ENCODE results near the gene SMG5.

Gene SMG5

GRCh38 chr1:156281693-156282478 lies 739 bp downstream of the SMG5 start:
- H3K27me3 ChIP-seq (ENCODE audit: insufficient read depth, low read length): no peaks in the 10 kb centered on the region
- H3K36me3 ChIP-seq (ENCODE audit: insufficient read depth, low read length): peaks cover 39% of the 10 kb centered on the region
- H3K9me3 ChIP-seq (ENCODE audit: insufficient read depth, low read depth, low read length): no peaks in the 10 kb centered on the region
- peak overlapping the region; percentile 98 for H3K9ac ChIP-seq (ENCODE audit: low read depth, low read length)
- whole genome bisulfite sequencing: 11% methylated on average over 22 of the region's 22 CpGs
- peaks cover 18% of the 10 kb centered on the region; the same call in 1 of the 2 replicates for H3K4me1 ChIP-seq (ENCODE audit: insufficient read depth, low read length)
- peak overlapping the region; percentile 98 for H3K27ac ChIP-seq (ENCODE audit: low read depth, low read length)
- peak overlapping the region; percentile 84 for H3K4me3 ChIP-seq (ENCODE audit: low read length)

GRCh38 chr1:156281281-156281680 lies 1.3 kb downstream of the SMG5 start:
- H3K4me1 ChIP-seq (ENCODE audit: insufficient read depth, low read length): peaks cover 18% of the 10 kb centered on the region; the same call in 1 of the 2 replicates
- no peaks in the 10 kb centered on the region for H3K9me3 ChIP-seq (ENCODE audit: insufficient read depth, low read depth, low read length)
- peaks cover 45% of the 10 kb centered on the region for H3K36me3 ChIP-seq (ENCODE audit: insufficient read depth, low read length)
- peak overlapping the region; percentile 98 for H3K9ac ChIP-seq (ENCODE audit: low read depth, low read length)
- H3K4me3 ChIP-seq (ENCODE audit: low read length): peak overlapping the region; percentile 84
- H3K27me3 ChIP-seq (ENCODE audit: insufficient read depth, low read length): no peaks in the 10 kb centered on the region
- H3K27ac ChIP-seq (ENCODE audit: low read depth, low read length): no peak overlapping the region
- WGBS: 66% methylated on average over 8 of the region's 8 CpGs

GRCh38 chr1:156279837-156280236 lies 2.8 kb downstream of the SMG5 start:
- Histone ChIP-seq H3K27me3 (ENCODE audit: insufficient read depth, low read length) (no peaks in the 10 kb centered on the region), H3K27ac (ENCODE audit: low read depth, low read length) (no peak overlapping the region), H3K4me1 (ENCODE audit: insufficient read depth, low read length) (peaks cover 18% of the 10 kb centered on the region; the same call in 1 of the 2 replicates), H3K9me3 (ENCODE audit: insufficient read depth, low read depth, low read length) (no peaks in the 10 kb centered on the region), H3K4me3 (ENCODE audit: low read length) (no peak overlapping the region), H3K9ac (ENCODE audit: low read depth, low read length) (no peak overlapping the region), H3K36me3 (ENCODE audit: insufficient read depth, low read length) (peaks cover 59% of the 10 kb centered on the region)
- WGBS: 92% methylated on average over 1 of the region's 3 CpGs

GRCh38 chr1:156276966-156277381 lies 5.7 kb downstream of the SMG5 start:
- Histone ChIP-seq H3K9ac (ENCODE audit: low read depth, low read length) (no peak overlapping the region), H3K27me3 (ENCODE audit: insufficient read depth, low read length) (no peaks in the 10 kb centered on the region), H3K4me1 (ENCODE audit: insufficient read depth, low read length) (peaks cover 8% of the 10 kb centered on the region; the same call in 1 of the 2 replicates), H3K27ac (ENCODE audit: low read depth, low read length) (no peak overlapping the region), H3K4me3 (ENCODE audit: low read length) (no peak overlapping the region), H3K9me3 (ENCODE audit: insufficient read depth, low read depth, low read length) (no peaks in the 10 kb centered on the region), H3K36me3 (ENCODE audit: insufficient read depth, low read length) (peaks cover 87% of the 10 kb centered on the region)
- WGBS: 97% methylated on average over 6 of the region's 6 CpGs

GRCh38 chr1:156276532-156276931 lies 6.1 kb downstream of the SMG5 start:
- no peak overlapping the region for H3K9ac ChIP-seq (ENCODE audit: low read depth, low read length)
- H3K4me1 ChIP-seq (ENCODE audit: insufficient read depth, low read length): peaks cover 7% of the 10 kb centered on the region; the same call in 1 of the 2 replicates
- H3K4me3 ChIP-seq (ENCODE audit: low read length): no peak overlapping the region
- no peaks in the 10 kb centered on the region for H3K9me3 ChIP-seq (ENCODE audit: insufficient read depth, low read depth, low read length)
- H3K27me3 ChIP-seq (ENCODE audit: insufficient read depth, low read length): no peaks in the 10 kb centered on the region
- peaks cover 92% of the 10 kb centered on the region for H3K36me3 ChIP-seq (ENCODE audit: insufficient read depth, low read length)
- no peak overlapping the region for H3K27ac ChIP-seq (ENCODE audit: low read depth, low read length)

- 95% methylated on average over 3 of the region's 3 CpGs for WGBS
- Histone ChIP-seq H3K9me3 (ENCODE audit: insufficient read depth, low read depth, low read length) (no peaks in the 10 kb centered on the region), H3K36me3 (ENCODE audit: insufficient read depth, low read length) (peaks cover 97% of the 10 kb centered on the region), H3K9ac (ENCODE audit: low read depth, low read length) (no peak overlapping the region), H3K27me3 (ENCODE audit: insufficient read depth, low read length) (no peaks in the 10 kb centered on the region), H3K27ac (ENCODE audit: low read depth, low read length) (no peak overlapping the region), H3K4me3 (ENCODE audit: low read length) (no peak overlapping the region), H3K4me1 (ENCODE audit: insufficient read depth, low read length) (no peaks in the 10 kb centered on the region)
These were observed 12.3 kb downstream of the SMG5 start for GRCh38 chr1:156270314-156270713.

- Histone ChIP-seq H3K9me3 (ENCODE audit: insufficient read depth, low read depth, low read length) (no peaks in the 10 kb centered on the region), H3K27ac (ENCODE audit: low read depth, low read length) (no peak overlapping the region), H3K27me3 (ENCODE audit: insufficient read depth, low read length) (no peaks in the 10 kb centered on the region), H3K4me1 (ENCODE audit: insufficient read depth, low read length) (no peaks in the 10 kb centered on the region), H3K9ac (ENCODE audit: low read depth, low read length) (no peak overlapping the region), H3K36me3 (ENCODE audit: insufficient read depth, low read length) (peaks cover 95% of the 10 kb centered on the region), H3K4me3 (ENCODE audit: low read length) (no peak overlapping the region)
- 97% methylated on average over 4 of the region's 4 CpGs for WGBS
These were observed 14.3 kb downstream of the SMG5 start for GRCh38 chr1:156268336-156268735.

- no peak overlapping the region for H3K9ac ChIP-seq (ENCODE audit: low read depth, low read length)
- peaks cover 92% of the 10 kb centered on the region for H3K36me3 ChIP-seq (ENCODE audit: insufficient read depth, low read length)
- no peaks in the 10 kb centered on the region for H3K27me3 ChIP-seq (ENCODE audit: insufficient read depth, low read length)
- no peak overlapping the region for H3K4me3 ChIP-seq (ENCODE audit: low read length)
- WGBS: 94% methylated on average over 13 of the region's 13 CpGs
- H3K9me3 ChIP-seq (ENCODE audit: insufficient read depth, low read depth, low read length): no peaks in the 10 kb centered on the region
- H3K27ac ChIP-seq (ENCODE audit: low read depth, low read length): no peak overlapping the region
- H3K4me1 ChIP-seq (ENCODE audit: insufficient read depth, low read length): no peaks in the 10 kb centered on the region
These were observed 16.6 kb downstream of the SMG5 start for GRCh38 chr1:156266051-156266450.

GRCh38 chr1:156263288-156263655 lies 19.4 kb downstream of the SMG5 start:
- Histone ChIP-seq H3K4me1 (ENCODE audit: insufficient read depth, low read length) (no peaks in the 10 kb centered on the region), H3K27me3 (ENCODE audit: insufficient read depth, low read length) (no peaks in the 10 kb centered on the region), H3K9me3 (ENCODE audit: insufficient read depth, low read depth, low read length) (no peaks in the 10 kb centered on the region), H3K4me3 (ENCODE audit: low read length) (no peak overlapping the region), H3K9ac (ENCODE audit: low read depth, low read length) (no peak overlapping the region), H3K36me3 (ENCODE audit: insufficient read depth, low read length) (peaks cover 95% of the 10 kb centered on the region), H3K27ac (ENCODE audit: low read depth, low read length) (no peak overlapping the region)
- WGBS: 97% methylated on average over 9 of the region's 9 CpGs

GRCh38 chr1:156262461-156263287 lies 20.0 kb downstream of the SMG5 start:
- Histone ChIP-seq H3K36me3 (ENCODE audit: insufficient read depth, low read length) (peaks cover 95% of the 10 kb centered on the region), H3K27ac (ENCODE audit: low read depth, low read length) (no peak overlapping the region), H3K9ac (ENCODE audit: low read depth, low read length) (no peak overlapping the region), H3K4me3 (ENCODE audit: low read length) (no peak overlapping the region), H3K4me1 (ENCODE audit: insufficient read depth, low read length) (no peaks in the 10 kb centered on the region), H3K9me3 (ENCODE audit: insufficient read depth, low read depth, low read length) (no peaks in the 10 kb centered on the region), H3K27me3 (ENCODE audit: insufficient read depth, low read length) (no peaks in the 10 kb centered on the region)
- 97% methylated on average over 9 of the region's 9 CpGs for WGBS

- H3K36me3 ChIP-seq (ENCODE audit: insufficient read depth, low read length): peaks cover 93% of the 10 kb centered on the region
These were observed 21.7 kb downstream of the SMG5 start for GRCh38 chr1:156260896-156261295.

More at GRCh38 chr1:156260896-156261295, 21.7 kb downstream of the SMG5 start:
- H3K4me1 ChIP-seq (ENCODE audit: insufficient read depth, low read length): no peaks in the 10 kb centered on the region
- 97% methylated on average over 1 of the region's 2 CpGs for WGBS
- H3K27ac ChIP-seq (ENCODE audit: low read depth, low read length): no peak overlapping the region
- no peak overlapping the region for H3K4me3 ChIP-seq (ENCODE audit: low read length)
- no peaks in the 10 kb centered on the region for H3K9me3 ChIP-seq (ENCODE audit: insufficient read depth, low read depth, low read length)
- no peak overlapping the region for H3K9ac ChIP-seq (ENCODE audit: low read depth, low read length)
- H3K27me3 ChIP-seq (ENCODE audit: insufficient read depth, low read length): no peaks in the 10 kb centered on the region

All from HUES64 (cell line).